ENCODE measurements around the gene SH3RF2.
A peak's percentile ranks its signal among the peaks of the same experiment; 100 is the strongest.
"Not testable (repeated sequence)": the region's sequence is repeated elsewhere in the genome, so short reads cannot be mapped to it uniquely, and the experiment has no call there.

Gene SH3RF2

GRCh38 chr5:145936401-145937131, at the start of gene SH3RF2:
TSS of gene SH3RF2 (plus strand) at chr5:145936578. CDS start at chr5:145937929, 1,351 bp downstream.
- no peak for TF ChIP-seq CTCF (IDR thresholded peaks at IDR 0.05; ENCODE audit: low read depth, low read length)
- H3K4me3 ChIP-seq (ENCODE audit: low read depth, low read length) = peak within 1 kb of the TSS; percentile 63

- no peak for TF ChIP-seq CTCF (IDR thresholded peaks at IDR 0.05; ENCODE audit: low read depth, low read length)
- H3K4me3 ChIP-seq (ENCODE audit: low read depth, low read length) = no peak overlapping the region
Measured at GRCh38 chr5:145887217-145887616, 49.2 kb upstream of the SH3RF2 start.

- H3K4me3 ChIP-seq (ENCODE audit: low read depth, low read length) = no peak overlapping the region
- peak; percentile 94 for TF ChIP-seq CTCF (IDR thresholded peaks at IDR 0.05; ENCODE audit: low read depth, low read length)
Measured at GRCh38 chr5:145887976-145888574, 48.3 kb upstream of the SH3RF2 start.

GRCh38 chr5:145889611-145890010, 46.8 kb upstream of the SH3RF2 start:
- no peak overlapping the region for H3K4me3 ChIP-seq (ENCODE audit: low read depth, low read length)
- TF ChIP-seq CTCF (IDR thresholded peaks at IDR 0.05; ENCODE audit: low read depth, low read length) = no peak

- H3K4me3 ChIP-seq (ENCODE audit: low read depth, low read length) = not testable (repeated sequence)
Measured at GRCh38 chr5:145891378-145891777, 45.0 kb upstream of the SH3RF2 start.

GRCh38 chr5:145898171-145898570, 38.2 kb upstream of the SH3RF2 start:
- TF ChIP-seq CTCF (IDR thresholded peaks at IDR 0.05; ENCODE audit: low read depth, low read length) = no peak
- no peak overlapping the region for H3K4me3 ChIP-seq (ENCODE audit: low read depth, low read length)

- TF ChIP-seq CTCF (IDR thresholded peaks at IDR 0.05; ENCODE audit: low read depth, low read length) = no peak
- H3K4me3 ChIP-seq (ENCODE audit: low read depth, low read length) = no peak overlapping the region
Measured at GRCh38 chr5:145902421-145902820, 34.0 kb upstream of the SH3RF2 start.

Measured in WI38 (cell line).